HG02840 (cell line): Measurements from ENCODE around the gene CCT5.
"Not testable (repeated sequence)": the region's sequence is repeated elsewhere in the genome, so short reads cannot be mapped to it uniquely, and the experiment has no call there.

ENCODE experiments used
- ATAC-seq: cut with Tn5 transposase; IDR thresholded peaks from one replicate; pipeline ENCODE4 v1.9.1; 2021; ENCODE audit warnings: mild to moderate bottlenecking, moderate library complexity, moderate number of reproducible peaks; ENCODE audit not compliant: unreplicated experiment, low FRiP score

Gene CCT5

GRCh38 chr5:10297646-10298204 is 47.6 kb downstream of the CCT5 start:
- ATAC-seq, result no peak

DNA sequence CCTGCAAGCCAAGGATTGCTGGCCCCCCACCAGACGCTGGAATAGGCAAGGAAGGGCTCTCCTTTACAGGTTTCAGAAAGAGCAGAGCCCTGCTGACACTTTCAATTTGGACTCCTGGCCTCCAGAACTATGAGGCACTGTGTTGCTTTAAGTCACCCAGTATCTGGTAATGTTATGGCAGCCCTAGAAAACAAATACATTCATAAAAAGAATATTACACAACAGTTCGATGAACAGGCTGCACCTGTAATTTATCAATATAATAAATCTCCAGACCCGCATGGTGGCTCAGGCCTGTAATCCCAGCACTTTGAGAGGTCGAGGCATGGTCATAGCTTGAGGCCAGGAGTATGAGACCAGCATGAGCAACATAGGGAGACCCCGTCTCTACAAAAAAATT is 50.2 kb downstream of the CCT5 start:
- ATAC-seq, result no peak

GRCh38 chr5:10301266-10301665 is 51.2 kb downstream of the CCT5 start:
- ATAC-seq, result no peak

- no peak for ATAC-seq
Measured at GRCh38 chr5:10301842-10302610, 51.9 kb downstream of the CCT5 start.

- ATAC-seq, result no peak
Measured at GRCh38 chr5:10303201-10303600, 53.1 kb downstream of the CCT5 start.

GRCh38 chr5:10303699-10304170 is 53.7 kb downstream of the CCT5 start:
- no peak for ATAC-seq

GRCh38 chr5:10304932-10305331 is 54.9 kb downstream of the CCT5 start:
- ATAC-seq, result no peak

DNA sequence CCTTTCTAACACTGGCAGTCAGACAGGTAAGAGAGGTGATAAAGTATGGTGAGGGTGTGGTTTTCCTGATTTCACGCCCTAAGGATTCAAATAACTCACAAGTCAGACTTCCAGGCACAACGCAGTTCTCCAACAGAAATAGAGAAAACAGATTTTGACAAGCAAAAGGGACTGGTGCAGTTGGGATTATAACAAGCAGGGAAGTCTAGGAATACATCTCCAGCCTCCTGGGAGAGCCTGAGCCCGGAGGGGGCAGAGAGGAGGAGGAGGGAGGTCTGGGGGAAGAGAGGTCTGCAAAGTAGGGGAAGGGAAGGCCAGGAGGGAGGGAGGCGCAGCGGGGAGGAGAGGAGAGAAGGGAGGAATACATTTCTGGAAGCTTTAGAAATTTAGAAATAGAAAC is 56.0 kb downstream of the CCT5 start:
- no peak for ATAC-seq

- ATAC-seq, result no peak
Measured at GRCh38 chr5:10306806-10307205, 56.7 kb downstream of the CCT5 start.

DNA sequence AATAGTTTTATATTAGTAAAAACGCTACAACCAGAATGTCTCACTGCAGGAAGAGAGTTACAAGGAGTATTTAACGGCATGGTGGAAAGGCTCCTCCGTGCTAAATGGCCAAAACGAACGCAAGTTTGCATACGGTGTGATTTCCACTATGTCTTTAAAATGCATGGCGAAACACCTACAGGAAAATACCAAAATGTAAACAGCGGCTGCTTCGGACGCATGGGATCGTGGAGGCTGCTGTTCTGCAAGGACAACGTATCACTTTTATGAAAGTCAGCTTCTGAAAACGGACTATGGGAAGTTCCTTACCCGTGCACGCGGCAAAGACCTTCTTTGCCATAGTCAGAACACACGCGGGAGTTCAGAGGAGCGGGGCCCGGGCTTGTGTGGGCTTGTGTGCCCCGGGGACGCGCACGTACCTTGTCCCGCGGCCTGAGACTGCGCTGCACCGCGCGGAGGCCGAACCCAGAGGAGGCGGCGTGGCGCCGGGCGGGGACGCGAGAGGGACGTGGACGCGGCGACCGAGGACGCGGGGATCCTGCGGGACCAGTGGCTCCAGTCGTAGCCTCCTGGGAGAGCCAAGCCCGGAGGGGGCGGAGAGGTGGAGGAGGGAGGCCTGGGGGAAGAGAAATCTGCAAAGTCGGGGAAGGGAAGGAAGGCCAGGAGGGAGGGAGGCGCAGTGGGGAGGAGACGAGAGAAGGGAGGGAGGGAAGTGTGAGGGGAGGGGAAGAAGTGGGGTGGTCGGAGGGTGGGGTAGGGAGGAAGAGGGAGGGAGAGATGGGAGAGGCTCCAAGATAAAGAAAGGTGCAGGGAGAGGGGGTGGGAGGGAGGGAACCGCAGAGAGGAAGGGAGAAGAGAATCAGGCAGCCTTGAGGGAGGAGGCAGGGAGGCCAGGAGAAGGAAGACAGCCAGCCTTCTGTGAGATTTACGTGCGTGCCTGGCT is 57.4 kb downstream of the CCT5 start, which contains the start of gene CMBL:
CMBL (minus strand) TSS at position 697 of the 943 bp plus-strand sequence. CDS start 17,140 bp downstream, outside the sequence.
- ATAC-seq, result no peak

DNA sequence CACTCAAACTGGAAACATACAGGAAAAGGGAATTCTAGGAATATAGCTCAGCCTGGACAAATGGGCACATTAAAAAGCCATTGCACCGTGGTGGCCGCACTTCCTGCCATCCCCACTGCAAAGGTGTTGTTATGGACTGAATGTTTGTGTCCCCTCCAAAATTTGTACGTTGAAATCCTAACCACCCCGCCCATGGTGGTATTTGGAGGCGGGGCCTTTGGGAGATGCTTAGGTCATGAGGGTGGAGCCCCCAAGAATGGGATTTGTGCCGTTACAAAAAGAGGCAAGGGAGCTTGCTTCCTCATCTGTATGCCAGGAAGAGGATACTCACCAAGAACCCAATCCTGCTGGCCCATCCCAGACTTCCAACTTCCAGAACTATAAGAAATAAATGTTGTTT is 58.8 kb downstream of the CCT5 start:
- no peak for ATAC-seq

DNA sequence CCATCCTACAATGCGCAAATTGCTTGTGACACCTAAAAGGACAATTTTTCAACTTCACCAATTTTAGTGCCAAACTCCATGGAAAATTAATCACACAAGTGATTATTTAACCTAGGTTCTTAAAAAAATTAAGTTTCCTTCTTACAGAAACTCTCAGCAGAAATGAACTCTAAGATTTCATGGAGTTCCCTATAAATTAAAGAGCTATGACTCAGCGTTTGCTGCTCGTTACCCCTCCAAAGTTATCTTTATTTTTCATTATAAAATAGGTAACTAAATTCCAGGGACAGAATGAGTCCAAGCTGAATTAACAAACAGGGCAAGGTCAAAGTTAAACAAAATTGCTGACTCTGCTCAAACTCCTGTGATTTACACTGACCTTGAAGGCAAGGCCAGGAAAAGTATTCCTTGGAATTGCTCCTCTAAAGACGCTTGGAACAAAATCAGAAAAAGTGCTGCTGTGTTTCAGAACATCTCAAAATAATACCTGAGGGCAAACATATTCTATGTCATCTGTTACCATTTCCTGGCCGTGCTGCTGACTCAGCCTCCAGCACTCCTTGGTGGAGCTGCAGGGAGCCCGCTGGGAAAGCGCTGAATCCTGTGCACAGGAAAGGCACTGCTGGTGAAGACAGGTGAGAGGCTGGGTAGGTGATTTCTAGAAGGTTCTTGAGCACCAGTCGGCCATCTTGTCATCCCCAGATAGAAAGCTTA is 60.1 kb downstream of the CCT5 start:
- ATAC-seq, result no peak

DNA sequence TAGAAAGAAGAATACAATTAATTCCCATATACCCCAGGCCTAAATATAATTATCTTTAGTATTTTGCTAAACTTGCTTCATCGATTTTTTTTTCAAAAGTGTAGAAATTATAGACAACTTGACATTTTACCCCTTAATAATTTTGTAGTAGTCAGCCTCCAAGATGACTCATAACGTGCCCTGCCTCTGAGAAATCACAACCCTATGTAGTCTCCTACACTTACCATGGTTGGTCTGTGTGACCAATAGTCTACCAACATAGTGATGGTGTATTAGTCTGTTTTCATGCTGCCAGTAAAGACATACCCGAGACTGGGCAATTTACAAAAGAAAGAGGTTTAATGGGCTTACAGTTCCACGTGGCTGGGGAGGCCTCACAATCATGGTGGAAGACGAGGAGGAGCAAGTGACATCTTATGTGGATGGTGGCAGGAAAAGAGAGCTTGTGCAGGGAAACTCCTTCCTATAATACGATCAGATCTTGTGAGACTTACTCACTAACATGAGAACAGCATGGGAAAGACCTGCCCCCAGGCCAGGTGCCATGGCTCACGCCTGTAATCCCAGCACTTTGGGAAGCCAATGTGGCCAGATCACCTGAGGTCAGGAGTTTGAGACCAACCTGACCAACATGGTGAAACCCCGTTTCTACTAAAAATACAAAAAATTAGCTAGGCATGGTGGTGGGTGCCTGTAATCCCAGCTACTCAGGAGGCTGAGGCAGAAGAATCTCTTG is 60.9 kb downstream of the CCT5 start:
- ATAC-seq, result not testable (repeated sequence)

- ATAC-seq, result no peak
Measured at GRCh38 chr5:10311595-10312425, 61.7 kb downstream of the CCT5 start.

- ATAC-seq, result no peak
Measured at GRCh38 chr5:10315201-10315600, 65.1 kb downstream of the CCT5 start.
